RWPE2 (cell line): ENCODE measurements around the gene LIN7B.
A peak's percentile ranks its signal among the peaks of the same experiment; 100 is the strongest.
"Not testable (repeated sequence)": the region's sequence is repeated elsewhere in the genome, so short reads cannot be mapped to it uniquely, and the experiment has no call there.

Experiments
- ATAC-seq: fragments of 200-7000 bp; cut with Tn5 transposase; 3 replicates; pipeline ENCODE4 v1.9.1; 2021; ENCODE audit warnings: low read depth
- DNase-seq: peaks from one replicate; pipeline ENCODE4 v3.0.0-alpha.2; 2020; ENCODE audit warnings: low spot score
- H3K27ac ChIP-seq: fragments of 450-650 bp; 2 replicates; pipeline ENCODE4 v1.5.1; 2017; ENCODE audit warnings: mild to moderate bottlenecking; ENCODE audit not compliant: poor library complexity, severe bottlenecking
- H3K27me3 ChIP-seq: fragments of 250-450 bp; sonication (Bioruptor Pico); 2 replicates; pipeline ENCODE4 v1.5.1; 2021; ENCODE audit warnings: mild to moderate bottlenecking, moderate library complexity; ENCODE audit not compliant: insufficient read depth, poor library complexity, severe bottlenecking
- H3K36me3 ChIP-seq: fragments of 250-450 bp; sonication (Bioruptor Pico); 2 replicates; pipeline ENCODE4 v1.5.1; 2020; ENCODE audit warnings: low read depth, mild to moderate bottlenecking, moderate library complexity
- H3K4me1 ChIP-seq: fragments of 250-450 bp; sonication (Bioruptor Pico); 2 replicates; pipeline ENCODE4 v1.5.1; 2021; ENCODE audit warnings: mild to moderate bottlenecking, moderate library complexity; ENCODE audit not compliant: insufficient read depth, poor library complexity, severe bottlenecking
- H3K4me3 ChIP-seq: fragments of 250-450 bp; sonication (Bioruptor Pico); 2 replicates; pipeline ENCODE4 v1.5.1; 2021; ENCODE audit warnings: mild to moderate bottlenecking, moderate library complexity; ENCODE audit not compliant: severe bottlenecking
- H3K9me3 ChIP-seq: fragments of 250-450 bp; sonication (Bioruptor Pico); 2 replicates; pipeline ENCODE4 v1.5.1; 2021; ENCODE audit warnings: mild to moderate bottlenecking, moderate library complexity; ENCODE audit not compliant: severe bottlenecking
- TF ChIP-seq, protein P1 (sequence below): fragments of 450-650 bp; IDR thresholded peaks from one replicate; pipeline ENCODE4 v1.5.1; 2017; ENCODE audit warnings: mild to moderate bottlenecking, moderate library complexity; ENCODE audit not compliant: poor library complexity, severe bottlenecking

LIN7B gene

DNA sequence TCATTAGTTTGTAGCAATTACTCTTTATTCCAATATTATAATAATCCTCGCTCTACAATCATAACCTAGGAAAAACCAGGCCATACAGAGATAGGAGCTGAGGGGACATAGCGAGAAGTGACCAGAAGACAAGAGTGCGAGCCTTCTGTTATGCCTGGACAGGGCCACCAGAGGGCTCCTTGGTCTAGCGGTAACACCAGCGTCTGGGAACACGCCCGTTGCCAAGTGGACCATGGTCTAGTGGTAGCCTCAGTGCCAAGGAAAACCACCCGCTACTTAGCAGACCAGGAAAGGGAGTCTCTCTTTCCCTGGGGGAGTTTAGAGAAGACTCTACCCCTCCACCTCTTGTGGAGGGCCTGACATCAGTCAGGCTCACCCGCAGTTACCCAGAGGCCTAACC is 39.3 kb upstream of the LIN7B start:
- not testable (repeated sequence) for H3K4me3 ChIP-seq, H3K36me3 ChIP-seq, H3K9me3 ChIP-seq, ATAC-seq, H3K4me1 ChIP-seq, H3K27ac ChIP-seq, DNase-seq
- TF ChIP-seq, protein P1, sequence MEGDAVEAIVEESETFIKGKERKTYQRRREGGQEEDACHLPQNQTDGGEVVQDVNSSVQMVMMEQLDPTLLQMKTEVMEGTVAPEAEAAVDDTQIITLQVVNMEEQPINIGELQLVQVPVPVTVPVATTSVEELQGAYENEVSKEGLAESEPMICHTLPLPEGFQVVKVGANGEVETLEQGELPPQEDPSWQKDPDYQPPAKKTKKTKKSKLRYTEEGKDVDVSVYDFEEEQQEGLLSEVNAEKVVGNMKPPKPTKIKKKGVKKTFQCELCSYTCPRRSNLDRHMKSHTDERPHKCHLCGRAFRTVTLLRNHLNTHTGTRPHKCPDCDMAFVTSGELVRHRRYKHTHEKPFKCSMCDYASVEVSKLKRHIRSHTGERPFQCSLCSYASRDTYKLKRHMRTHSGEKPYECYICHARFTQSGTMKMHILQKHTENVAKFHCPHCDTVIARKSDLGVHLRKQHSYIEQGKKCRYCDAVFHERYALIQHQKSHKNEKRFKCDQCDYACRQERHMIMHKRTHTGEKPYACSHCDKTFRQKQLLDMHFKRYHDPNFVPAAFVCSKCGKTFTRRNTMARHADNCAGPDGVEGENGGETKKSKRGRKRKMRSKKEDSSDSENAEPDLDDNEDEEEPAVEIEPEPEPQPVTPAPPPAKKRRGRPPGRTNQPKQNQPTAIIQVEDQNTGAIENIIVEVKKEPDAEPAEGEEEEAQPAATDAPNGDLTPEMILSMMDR, result peak; percentile 74
- peaks cover 34% of the 10 kb centered on the region for H3K27me3 ChIP-seq

DNA sequence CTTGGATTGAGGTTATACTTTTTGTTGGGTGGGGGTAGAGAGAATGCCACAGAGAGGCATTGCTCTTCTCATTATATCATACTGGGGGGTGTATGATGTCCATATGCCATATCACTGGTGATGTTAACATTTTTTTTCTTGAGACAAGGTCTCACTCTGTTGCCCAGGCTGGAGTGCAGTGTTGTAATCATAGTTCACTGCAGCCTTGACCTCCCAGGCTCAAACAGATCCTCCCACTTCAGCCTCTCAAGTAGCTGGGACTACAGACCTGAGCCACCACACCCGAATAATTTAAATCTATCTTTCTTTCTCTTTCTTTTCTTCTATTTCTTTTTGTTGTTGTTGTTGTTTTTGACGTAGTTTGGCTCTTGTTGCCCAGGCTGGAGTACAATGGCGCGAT is 33.8 kb upstream of the LIN7B start:
- no peak for ATAC-seq
- H3K27me3 ChIP-seq, result no peaks in the 10 kb centered on the region

DNA sequence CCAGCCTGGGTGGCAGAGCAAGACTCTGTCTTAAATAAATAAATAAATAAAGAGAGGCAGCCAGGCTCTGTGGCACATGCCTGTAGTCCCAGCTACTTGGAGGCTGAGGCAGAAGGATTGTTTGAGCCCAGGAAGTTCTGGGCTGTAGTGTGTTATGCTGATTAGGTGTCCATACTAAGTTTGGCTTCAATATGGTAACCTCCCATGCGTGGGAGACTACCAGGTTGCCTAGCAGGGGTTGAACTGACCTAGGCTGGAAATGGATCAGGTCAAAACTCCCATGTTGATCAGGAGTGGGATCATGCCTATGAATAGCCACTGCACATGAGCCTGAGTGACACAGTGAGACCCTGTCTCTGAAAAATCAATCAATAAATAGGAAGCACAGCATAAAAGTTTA is 32.9 kb upstream of the LIN7B start:
- DNase-seq, result no peak
- H3K9me3 ChIP-seq, result no peaks in the 10 kb centered on the region
- TF ChIP-seq, protein P1, result no peak
- H3K36me3 ChIP-seq, result peaks cover 2% of the 10 kb centered on the region
- H3K27me3 ChIP-seq, result no peaks in the 10 kb centered on the region
- no peak for ATAC-seq
- H3K27ac ChIP-seq, result no peak overlapping the region
- H3K4me3 ChIP-seq, result no peak overlapping the region
- no peaks in the 10 kb centered on the region for H3K4me1 ChIP-seq

More for the DNA sequence above, 33.8 kb upstream of the LIN7B start:
- TF ChIP-seq, protein P1, result no peak
- Histone ChIP-seq H3K4me3 (no peak overlapping the region), H3K9me3 (no peaks in the 10 kb centered on the region), H3K36me3 (no peaks in the 10 kb centered on the region), H3K27ac (no peak overlapping the region), H3K4me1 (no peaks in the 10 kb centered on the region)
- DNase-seq, result no peak

DNA sequence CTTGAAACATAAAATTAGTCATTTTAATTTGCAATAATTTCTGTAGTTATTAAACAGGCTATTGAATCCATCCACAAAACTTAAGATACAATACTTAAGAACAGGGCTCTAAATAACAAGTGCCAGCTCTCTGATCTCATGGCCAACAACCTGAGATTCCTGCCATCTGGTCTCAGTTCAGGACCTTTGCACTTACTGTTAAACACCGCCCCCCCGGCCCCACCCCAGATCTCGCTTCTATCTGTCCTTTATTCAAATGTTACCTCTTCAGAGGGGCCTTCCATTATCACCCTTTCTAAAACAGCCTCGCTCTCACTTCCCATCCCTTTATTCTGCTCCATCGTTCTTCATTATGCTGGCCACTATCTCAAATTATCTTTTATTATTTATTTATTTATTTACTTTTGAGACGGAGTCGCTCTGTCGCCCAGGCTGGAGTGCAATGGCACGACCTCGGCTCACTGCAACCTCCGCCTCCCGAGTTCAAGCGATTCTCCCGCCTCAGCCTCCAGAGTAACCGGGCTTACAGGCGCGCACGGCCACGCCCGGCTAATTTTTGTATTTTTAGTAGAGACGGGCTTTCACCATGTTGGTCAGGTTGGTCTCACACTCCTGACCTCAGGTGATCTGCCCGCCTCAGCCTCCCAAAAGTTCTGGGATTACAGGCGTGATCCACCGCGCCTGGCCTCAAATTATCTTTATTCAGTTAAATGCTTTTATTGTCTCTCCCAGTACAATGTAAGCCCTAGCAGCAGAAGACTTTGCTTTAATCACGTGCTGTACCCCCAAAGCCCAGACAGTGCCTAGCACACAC is 29.8 kb upstream of the LIN7B start:
- ATAC-seq (no peak), DNase-seq (no peak)
- no peaks in the 10 kb centered on the region for H3K27me3 ChIP-seq
- peak overlapping the region; percentile 73 for H3K4me3 ChIP-seq
- TF ChIP-seq, protein P1, result no peak
- H3K27ac ChIP-seq, result peak overlapping the region; percentile 51
- peaks cover 3% of the 10 kb centered on the region for H3K4me1 ChIP-seq
- peaks cover 34% of the 10 kb centered on the region for H3K36me3 ChIP-seq
- H3K9me3 ChIP-seq, result no peaks in the 10 kb centered on the region
